PC-3 (cell line): ENCODE results near the gene HCFC2. TPM values are rescaled to one million over a fixed set of nuclear protein-coding genes. Genes with fewer than 3 reads are reported as not detected.
A peak's percentile ranks its signal among the peaks of the same experiment; 100 is the strongest.
"Not testable (repeated sequence)": the region's sequence is repeated elsewhere in the genome, so short reads cannot be mapped to it uniquely, and the experiment has no call there.

Source experiments
- ATAC-seq: fragments of 200-7000 bp; cut with Tn5 transposase; 2 replicates; pipeline ENCODE4 v1.9.1; 2020; ENCODE audit warnings: mild to moderate bottlenecking, moderate library complexity
- Bru-seq: library from RNA; stranded (reverse); fragments of 400-500 nt; gene quantifications from one replicate; lab custom pipeline; 2021; lab: Mats Ljungman, UMichigan
- BruChase-seq, 2 experiments: library from RNA; stranded (reverse); fragments of 400-500 nt; gene quantifications; one replicate each; lab custom pipeline; 2021; lab: Mats Ljungman, UMichigan
- BruUV-seq: library from RNA; stranded (reverse); fragments of 400-500 nt; replicated peaks from 2 replicates; lab custom pipeline; 2021; lab: Mats Ljungman, UMichigan
- CTCF ChIA-PET: fragments of 300-600 bp; sonication (Branson Sonifier 250); formaldehyde crosslinking; loops from one replicate; lab custom pipeline; 2022; ENCODE audit warnings: antibody characterized with exemption; lab: Charles Lee
- POLR2A ChIA-PET: fragments of 300-600 bp; sonication (Branson Sonifier 250); formaldehyde crosslinking; loops from one replicate; lab custom pipeline; 2022; ENCODE audit warnings: antibody characterized with exemption; ENCODE audit not compliant: unreplicated experiment; lab: Charles Lee
- DNase-seq: peaks from one replicate; pipeline ENCODE4 v3.0.0-alpha.2; 2015
- H2AFZ ChIP-seq: fragments of 300-600 bp; sonication (generic); 2 replicates; pipeline ENCODE4 v1.6.0; 2016; ENCODE audit warnings: antibody characterized with exemption, low read length
- H3F3A ChIP-seq: fragments of 300-600 bp; sonication (generic); one replicate; pipeline ENCODE4 v1.6.0; 2017; ENCODE audit warnings: antibody characterized with exemption, low read length, control low read depth, mild to moderate bottlenecking; ENCODE audit not compliant: unreplicated experiment
- H3K27ac ChIP-seq: fragments of 300-600 bp; sonication (generic); 2 replicates; pipeline ENCODE4 v1.5.1; 2016; ENCODE audit warnings: mild to moderate bottlenecking, low read length
- H3K27me3 ChIP-seq: fragments of 300-600 bp; sonication (generic); 2 replicates; pipeline ENCODE4 v1.6.1; 2016; ENCODE audit warnings: low read length, mixed read lengths
- H3K36me3 ChIP-seq: fragments of 300-600 bp; sonication (generic); 2 replicates; pipeline ENCODE4 v1.6.1; 2016; ENCODE audit warnings: low read depth, mixed run types, low read length, mixed read lengths
- H3K4me1 ChIP-seq: fragments of 300-600 bp; sonication (generic); 2 replicates; pipeline ENCODE4 v1.5.1; 2016; ENCODE audit warnings: low read length; ENCODE audit not compliant: insufficient read depth
- H3K4me2 ChIP-seq: fragments of 300-600 bp; sonication (generic); 2 replicates; pipeline ENCODE4 v1.6.0; 2016; ENCODE audit warnings: low read length
- H3K4me3 ChIP-seq: fragments of 300-600 bp; sonication (generic); 2 replicates; pipeline ENCODE4 v1.5.1; 2016; ENCODE audit warnings: mild to moderate bottlenecking, low read length, mixed read lengths
- H3K79me2 ChIP-seq: fragments of 300-600 bp; sonication (generic); 2 replicates; pipeline ENCODE4 v1.6.1; 2017; ENCODE audit warnings: low read length, mixed read lengths
- H3K9ac ChIP-seq: fragments of 300-600 bp; sonication (generic); 2 replicates; pipeline ENCODE4 v1.6.0; 2016; ENCODE audit warnings: mild to moderate bottlenecking, low read length
- H3K9me2 ChIP-seq: fragments of 300-600 bp; sonication (generic); replicated peaks from 2 replicates; pipeline ENCODE4 v1.6.1; 2016; ENCODE audit warnings: mixed run types, low read length, mixed read lengths
- H3K9me3 ChIP-seq: fragments of 300-600 bp; sonication (generic); 2 replicates; pipeline ENCODE4 v1.6.1; 2016; ENCODE audit warnings: low read length, mixed read lengths
- H4K20me1 ChIP-seq: fragments of 300-600 bp; sonication (generic); 2 replicates; pipeline ENCODE4 v1.6.1; 2016; ENCODE audit warnings: low read length, mixed read lengths
- EZH2 ChIP-seq: fragments of 300-600 bp; sonication (generic); IDR thresholded peaks from one replicate; pipeline ENCODE4 v1.6.1; 2017; ENCODE audit warnings: antibody characterized with exemption, mild to moderate bottlenecking, low read length; ENCODE audit not compliant: unreplicated experiment
- EZH2phosphoT487 ChIP-seq: fragments of 300-600 bp; sonication (generic); IDR thresholded peaks from 2 replicates; pipeline ENCODE4 v1.6.1; 2018; ENCODE audit warnings: mild to moderate bottlenecking, antibody characterized with exemption, low read length, borderline replicate concordance
- intact Hi-C: fragments of 100-400 bp; cut with micrococcal nuclease; formaldehyde crosslinking; loops from 2 replicates; pipeline ENCODE4 v1.9.0; 2023
- long read RNA-seq: library from polyadenylated mRNA; unstranded; transcript quantifications from one replicate; pipeline ENCODE4 v2.0.0, GENCODE V29; 2021; ENCODE audit not compliant: unreplicated experiment
- total RNA-seq: library from RNA; depleted of rRNA; stranded (reverse); fragments of >200 nt; gene quantifications from 2 replicates; pipeline ENCODE4 v1.2.3, GENCODE V29; 2014; rRNA removed
- TF ChIP-seq, protein P1 (sequence below): fragments of 300-600 bp; sonication (generic); conservative IDR thresholded peaks from 2 replicates; pipeline ENCODE4 v1.5.1; 2017; ENCODE audit warnings: antibody characterized with exemption, low read depth, mild to moderate bottlenecking, low read length

Gene HCFC2
- total RNA-seq (7.8 and 10.7 TPM in 2 replicates), Bru-seq, nascent RNA (percentile 69 among the genes with signal in this experiment), BruChase-seq, experiment 1, labeled RNA remaining after a 6-hour chase (percentile 71 among the genes with signal in this experiment), BruChase-seq, experiment 2, labeled RNA remaining after a 2-hour chase (percentile 76 among the genes with signal in this experiment)
- long read RNA-seq, full-length matches to known transcripts = 16 of 23 reads
- long read RNA-seq, partial matches to known transcripts = 2 of 23 reads
- long read RNA-seq, other reads (novel, unspliced or antisense) = 5 of 23 reads

DNA sequence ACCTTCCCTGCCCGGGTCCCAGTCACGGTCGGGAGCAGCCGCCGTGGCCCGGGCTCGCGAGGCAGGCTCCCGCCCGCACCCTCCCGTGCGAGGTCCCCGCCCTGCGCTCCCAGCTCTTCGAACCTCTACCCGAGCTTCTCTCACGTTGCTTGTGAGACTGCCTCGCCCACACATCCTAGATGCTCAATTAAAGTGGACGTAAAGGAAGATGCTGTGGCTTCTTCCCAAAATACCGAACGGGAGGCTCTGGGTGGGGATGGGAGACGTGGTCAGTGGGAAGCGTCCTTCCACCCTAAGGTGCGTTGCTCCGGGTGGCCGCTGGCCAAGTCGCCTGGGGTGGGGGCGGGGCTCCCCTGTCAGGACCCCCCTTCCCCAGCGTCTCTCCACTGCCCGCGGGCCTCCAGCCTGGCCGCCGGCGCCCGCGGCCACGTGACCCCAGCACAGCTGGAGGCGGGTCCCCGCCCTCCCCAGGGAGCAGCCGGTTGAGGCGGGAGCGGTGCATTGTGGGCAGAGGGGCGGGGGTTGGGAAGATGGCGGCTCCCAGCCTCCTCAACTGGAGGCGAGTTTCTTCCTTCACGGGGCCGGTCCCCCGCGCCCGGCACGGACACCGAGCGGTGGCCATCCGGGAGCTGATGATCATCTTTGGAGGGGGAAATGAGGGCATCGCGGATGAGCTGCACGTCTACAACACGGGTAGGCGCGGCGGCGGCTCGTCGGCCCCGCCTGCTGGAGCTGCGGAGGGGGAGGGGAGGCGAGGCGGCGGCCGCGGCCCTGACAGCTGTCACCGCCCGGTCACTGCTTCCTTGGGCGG lies at the start of gene HCFC2:
Gene HCFC2 (plus strand): TSS at position 501 of the 811 bp plus-strand sequence. CDS start 30 bp downstream, at position 531.
- Histone ChIP-seq H3K36me3 (peaks cover 11% of the 10 kb centered on the region), H3K79me2 (peaks cover 25% of the 10 kb centered on the region), H3K4me1 (peaks cover 11% of the 10 kb centered on the region), H4K20me1 (no peaks in the 10 kb centered on the region), H3K27me3 (no peaks in the 10 kb centered on the region), H3K9me3 (no peaks in the 10 kb centered on the region), H2AFZ (peak within 1 kb of the TSS; percentile 99), H3K9me2 (no peaks in the 10 kb centered on the region), H3K9ac (peak within 1 kb of the TSS; percentile 76), H3K4me3 (peak within 1 kb of the TSS; percentile 94), H3K27ac (peak within 1 kb of the TSS; percentile 15), H3F3A (no peaks in the 10 kb centered on the region), H3K4me2 (peak within 1 kb of the TSS; percentile 96)
- ATAC-seq = peak; percentile 86
- BruUV-seq = no TSS peak
- CTCF ChIA-PET = interaction anchor here (0.6 kb wide), 1 partner anchor 433 kb away, joined by 3 read pairs; no protein-coding TSS in a partner anchor
- no peak for TF ChIP-seq EZH2phosphoT487
- TF ChIP-seq EZH2 = no peak
- TF ChIP-seq, protein P1, sequence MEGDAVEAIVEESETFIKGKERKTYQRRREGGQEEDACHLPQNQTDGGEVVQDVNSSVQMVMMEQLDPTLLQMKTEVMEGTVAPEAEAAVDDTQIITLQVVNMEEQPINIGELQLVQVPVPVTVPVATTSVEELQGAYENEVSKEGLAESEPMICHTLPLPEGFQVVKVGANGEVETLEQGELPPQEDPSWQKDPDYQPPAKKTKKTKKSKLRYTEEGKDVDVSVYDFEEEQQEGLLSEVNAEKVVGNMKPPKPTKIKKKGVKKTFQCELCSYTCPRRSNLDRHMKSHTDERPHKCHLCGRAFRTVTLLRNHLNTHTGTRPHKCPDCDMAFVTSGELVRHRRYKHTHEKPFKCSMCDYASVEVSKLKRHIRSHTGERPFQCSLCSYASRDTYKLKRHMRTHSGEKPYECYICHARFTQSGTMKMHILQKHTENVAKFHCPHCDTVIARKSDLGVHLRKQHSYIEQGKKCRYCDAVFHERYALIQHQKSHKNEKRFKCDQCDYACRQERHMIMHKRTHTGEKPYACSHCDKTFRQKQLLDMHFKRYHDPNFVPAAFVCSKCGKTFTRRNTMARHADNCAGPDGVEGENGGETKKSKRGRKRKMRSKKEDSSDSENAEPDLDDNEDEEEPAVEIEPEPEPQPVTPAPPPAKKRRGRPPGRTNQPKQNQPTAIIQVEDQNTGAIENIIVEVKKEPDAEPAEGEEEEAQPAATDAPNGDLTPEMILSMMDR = no peak
- peak; percentile 90 for DNase-seq
- intact Hi-C loops = loop anchor here (2.0 kb wide), 1 partner anchor 67 kb away; no protein-coding TSS in a partner anchor
- POLR2A ChIA-PET = interaction anchor here (0.6 kb wide), 4 partner anchors 22 to 212 kb away, joined by 4 to 15 read pairs (median 4); partner anchors contain the start of gene NFYB

DNA sequence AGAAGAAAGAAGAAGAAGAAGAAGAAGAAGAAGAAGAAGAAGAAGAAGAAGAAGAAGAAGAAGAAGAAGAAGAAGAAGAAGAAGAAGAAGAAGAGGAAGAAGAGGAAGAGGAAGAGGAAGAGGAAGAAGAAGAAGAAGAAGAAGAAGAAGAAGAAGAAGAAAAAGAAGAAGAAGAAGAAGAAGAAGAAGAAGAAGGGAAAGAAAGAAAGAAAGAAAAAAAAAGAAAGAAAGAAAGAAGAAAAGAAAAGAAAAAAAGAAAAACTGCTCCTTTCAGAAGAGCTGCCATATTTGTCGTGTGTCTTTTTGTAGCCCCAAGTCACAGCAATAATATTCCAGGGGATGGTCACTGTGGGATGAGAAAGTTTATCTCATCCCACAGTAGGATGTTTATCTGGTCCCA lies 42.5 kb upstream of the HCFC2 start:
- H3K27ac ChIP-seq, H3K4me2 ChIP-seq, H3K4me1 ChIP-seq, H4K20me1 ChIP-seq, H2AFZ ChIP-seq, H3F3A ChIP-seq, H3K9me3 ChIP-seq, H3K4me3 ChIP-seq, CTCF ChIA-PET, H3K79me2 ChIP-seq, DNase-seq, H3K9me2 ChIP-seq, H3K9ac ChIP-seq, ATAC-seq, POLR2A ChIA-PET, H3K27me3 ChIP-seq, BruUV-seq, H3K36me3 ChIP-seq, intact Hi-C loops: not testable (repeated sequence)

- no peak for TF ChIP-seq EZH2phosphoT487
- TF ChIP-seq, protein P1 = no peak
- no peak for TF ChIP-seq EZH2
- Histone ChIP-seq H3F3A (no peaks in the 10 kb centered on the region), H3K9me3 (0 out of 2 replicates have a peak, but pooled peaks cover 3% of the 10 kb centered on the region), H3K27ac (no peak overlapping the region), H4K20me1 (no peaks in the 10 kb centered on the region), H3K4me3 (no peak overlapping the region), H3K9ac (no peak overlapping the region), H2AFZ (no peak overlapping the region), H3K4me2 (no peak overlapping the region), H3K9me2 (no peaks in the 10 kb centered on the region), H3K79me2 (no peaks in the 10 kb centered on the region), H3K36me3 (no peaks in the 10 kb centered on the region), H3K27me3 (no peaks in the 10 kb centered on the region), H3K4me1 (peaks cover 7% of the 10 kb centered on the region; the same call in 1 of the 2 replicates)
- intact Hi-C loops = no loop called here
- POLR2A ChIA-PET = no interaction called here
- no peak for DNase-seq
- no peak for ATAC-seq
- CTCF ChIA-PET = no interaction called here
- BruUV-seq = no TSS peak
Observed at GRCh38 chr12:104022786-104023185, 41.5 kb upstream of the HCFC2 start.
